Panc1 (cell line): Measurements from ENCODE around the gene IFNLR1. TPM values are rescaled to one million over a fixed set of nuclear protein-coding genes. Genes with fewer than 3 reads are reported as not detected.

Experiments
- ATAC-seq: fragments of 200-7000 bp; cut with Tn5 transposase; 2 replicates; pipeline ENCODE4 v1.9.1; 2020; ENCODE audit warnings: mild to moderate bottlenecking, moderate library complexity
- BruUV-seq: library from RNA; stranded (reverse); fragments of 400-500 nt; replicated peaks from 2 replicates; lab custom pipeline; 2021; lab: Mats Ljungman, UMichigan
- CTCF ChIA-PET: fragments of 300-600 bp; sonication (Branson Sonifier 250); formaldehyde crosslinking; loops from one replicate; lab custom pipeline; 2022; ENCODE audit warnings: antibody characterized with exemption; lab: Charles Lee
- POLR2A ChIA-PET: fragments of 300-600 bp; sonication (Branson Sonifier 250); formaldehyde crosslinking; loops from one replicate; lab custom pipeline; 2022; ENCODE audit warnings: antibody characterized with exemption; lab: Charles Lee
- DNase-seq: peaks from one replicate; pipeline ENCODE4 v3.0.0-alpha.2; 2010; ENCODE audit warnings: low read depth, low spot score
- H3K27ac ChIP-seq: 2 replicates; pipeline ENCODE4 v1.5.1; 2011; ENCODE audit warnings: mild to moderate bottlenecking, low read length, inconsistent platforms
- H3K27me3 ChIP-seq: fragments of 200-500 bp; sonication (Bioruptor generic); 2 replicates; pipeline ENCODE4 v1.6.0; 2014; ENCODE audit warnings: low read length, inconsistent platforms; ENCODE audit not compliant: control insufficient read depth, insufficient read depth
- H3K36me3 ChIP-seq: fragments of 200-500 bp; sonication (Bioruptor generic); 2 replicates; pipeline ENCODE4 v1.5.1; 2014; ENCODE audit warnings: inconsistent platforms, mild to moderate bottlenecking, low read length, moderate library complexity; ENCODE audit not compliant: control insufficient read depth, insufficient read depth
- H3K4me1 ChIP-seq: 2 replicates; pipeline ENCODE4 v1.5.1; 2011; ENCODE audit warnings: inconsistent platforms, mild to moderate bottlenecking, low read length, moderate library complexity; ENCODE audit not compliant: control insufficient read depth, insufficient read depth
- H3K4me3 ChIP-seq, 2 experiments: 2 replicates each; pipeline ENCODE4 v1.5.1; 2011 to 2012; ENCODE audit warnings: low read depth in 2 of 2, low read length in 2 of 2, mild to moderate bottlenecking in 2 of 2, inconsistent platforms in 1 of 2, moderate library complexity in 1 of 2
- H3K9me3 ChIP-seq: fragments of 200-500 bp; sonication (Bioruptor generic); 2 replicates; pipeline ENCODE4 v1.5.1; 2014; ENCODE audit warnings: low read depth, mild to moderate bottlenecking, inconsistent platforms, low read length, moderate library complexity; ENCODE audit not compliant: control insufficient read depth, insufficient read depth
- CTCF ChIP-seq: fragments of 450-650 bp; IDR thresholded peaks from 2 replicates; pipeline ENCODE4 v1.5.1; 2017; ENCODE audit warnings: mild to moderate bottlenecking
- POLR2AphosphoS5 ChIP-seq: IDR thresholded peaks from 2 replicates; pipeline ENCODE4 v1.6.1; 2012; ENCODE audit warnings: mild to moderate bottlenecking, low read depth, low read length, moderate library complexity
- REST ChIP-seq, 2 experiments: IDR thresholded peaks; 2 replicates each; pipeline ENCODE4 v1.6.1; 2011 to 2012; ENCODE audit warnings: low read depth in 2 of 2, control low read depth in 1 of 2, low read length in 1 of 2, mild to moderate bottlenecking in 1 of 2, moderate library complexity in 1 of 2; ENCODE audit not compliant: insufficient read depth in 1 of 2
- SIN3A ChIP-seq: IDR thresholded peaks from 2 replicates; pipeline ENCODE4 v1.6.1; 2012; ENCODE audit warnings: low read depth, mild to moderate bottlenecking, low read length, moderate library complexity, borderline replicate concordance; ENCODE audit not compliant: insufficient read depth
- TCF7L2 ChIP-seq: IDR thresholded peaks from 2 replicates; pipeline ENCODE4 v1.6.1; 2011; ENCODE audit warnings: mild to moderate bottlenecking, low read depth, low read length, inconsistent platforms
- in situ Hi-C: cut with HindIII; loops from 2 replicates; pipeline ENCODE4 v1.10.0; 2016; ENCODE audit warnings: low sequenced_read_pairs, low pct_unique_long_range_greater_than_20kb
- intact Hi-C: fragments of 100-400 bp; cut with micrococcal nuclease; formaldehyde crosslinking; loops from one replicate; pipeline ENCODE4 v1.10.0; 2022; ENCODE audit not compliant: unreplicated experiment
- total RNA-seq: library from RNA; stranded (reverse); gene quantifications from one replicate; pipeline ENCODE4 v1.2.1, GENCODE V29; 2021; ENCODE audit not compliant: unreplicated experiment

The IFNLR1 gene
- total RNA-seq, 1 experiment from 2014 or later, result 1.0 TPM

- POLR2A ChIA-PET, result no interaction called here
These were observed 17.8 kb downstream of the IFNLR1 start for GRCh38 chr1:24169286-24169685.

GRCh38 chr1:24168245-24168644 lies 18.8 kb downstream of the IFNLR1 start:
- no TSS peak for BruUV-seq
- in situ Hi-C loops, result no loop called here
- no peak for ATAC-seq
- no peak for DNase-seq
- no peaks in the 10 kb centered on the region for H3K27me3 ChIP-seq
- ChIA-PET CTCF (no interaction called here), POLR2A (no interaction called here)
- no peaks in the 10 kb centered on the region for H3K4me1 ChIP-seq
- no peaks in the 10 kb centered on the region for H3K36me3 ChIP-seq
- intact Hi-C loops, result no loop called here
- no peaks in the 10 kb centered on the region for H3K9me3 ChIP-seq
- no peak overlapping the region for H3K4me3 ChIP-seq
- no peak overlapping the region for H3K27ac ChIP-seq
- no peak for TF ChIP-seq TCF7L2
- no peak for TF ChIP-seq REST (IDR thresholded peaks at IDR 0.05; ENCODE audit: insufficient read depth in 1 of 2, low read depth in 2 of 2, low read length in 1 of 2)
- TF ChIP-seq POLR2AphosphoS5, result no peak
- TF ChIP-seq SIN3A, result no peak
- TF ChIP-seq CTCF, result no peak

More at GRCh38 chr1:24169286-24169685, 17.8 kb downstream of the IFNLR1 start:
- ATAC-seq (no peak), DNase-seq (no peak)
- Histone ChIP-seq H3K27ac (no peak overlapping the region), H3K9me3 (no peaks in the 10 kb centered on the region), H3K4me1 (no peaks in the 10 kb centered on the region), H3K4me3 (no peak overlapping the region), H3K36me3 (no peaks in the 10 kb centered on the region), H3K27me3 (no peaks in the 10 kb centered on the region)
- intact Hi-C loops, result no loop called here
- TF ChIP-seq POLR2AphosphoS5 (no peak), TCF7L2 (no peak), CTCF (no peak), REST (IDR thresholded peaks at IDR 0.05; ENCODE audit: insufficient read depth in 1 of 2, low read depth in 2 of 2, low read length in 1 of 2) (no peak), SIN3A (no peak)
- in situ Hi-C loops, result no loop called here
- BruUV-seq, result no TSS peak
- CTCF ChIA-PET, result no interaction called here
